Colon (tissue), 2 donors: ENCODE data around the gene CCDC81.

ENCODE experiments used
- FAIRE-seq: peaks from 2 replicates; lab custom pipeline; 2012; peaks lifted over from hg19 to GRCh38; lab: Jason Lieb, UNC
- donor health status: control.
- donor health status: control.

CCDC81 gene

GRCh38 chr11:86464509-86465221 is 90.0 kb downstream of the CCDC81 start:
- FAIRE-seq: no peak

GRCh38 chr11:86468169-86468568 is 93.5 kb downstream of the CCDC81 start:
- FAIRE-seq: no peak

GRCh38 chr11:86469491-86470388 is 95.1 kb downstream of the CCDC81 start:
- no peak for FAIRE-seq
